Endothelial cell of umbilical vein (primary cell): ENCODE results near the gene SPNS2. TPM values are rescaled to one million over a fixed set of nuclear protein-coding genes. Genes with fewer than 3 reads are reported as not detected.

Experiments used
- BruUV-seq: library from RNA; stranded (reverse); fragments of 400-500 nt; replicated peaks from 2 replicates; lab custom pipeline; 2021; lab: Mats Ljungman, UMichigan
- CTCF ChIA-PET: fragments of 300-600, 350-600 bp; sonication (Branson Sonifier 250); formaldehyde crosslinking; loops from one replicate; lab custom pipeline; 2021; ENCODE audit warnings: antibody characterized with exemption, inconsistent platforms; lab: Charles Lee
- POLR2A ChIA-PET: fragments of 300-600, 350-600 bp; sonication (Branson Sonifier 250); formaldehyde crosslinking; loops from one replicate; lab custom pipeline; 2021; ENCODE audit warnings: antibody characterized with exemption, inconsistent platforms; lab: Charles Lee
- DNase-seq: peaks from one replicate; pipeline ENCODE4 v3.0.0-alpha.2; 2011; ENCODE audit warnings: low read depth, low spot score
- FAIRE-seq: peaks from 2 replicates; lab custom pipeline; 2011; peaks lifted over from hg19 to GRCh38; lab: Jason Lieb, UNC
- H2AFZ ChIP-seq: 2 replicates; pipeline ENCODE4 v1.6.0; 2012; ENCODE audit warnings: low read depth, low read length, control low read depth, inconsistent platforms
- H3K27ac ChIP-seq: 2 replicates; pipeline ENCODE4 v1.5.1; 2011; ENCODE audit warnings: low read depth, mild to moderate bottlenecking, control low read depth, low read length, moderate library complexity; ENCODE audit not compliant: insufficient read depth
- H3K27me3 ChIP-seq, 2 experiments: 2 replicates each; pipeline versions ENCODE4 v1.6.0 to v1.6.1; 2011; ENCODE audit warnings: low read length in 2 of 2, mixed read lengths in 1 of 2; ENCODE audit not compliant: control insufficient read depth in 2 of 2, insufficient read depth in 2 of 2
- H3K36me3 ChIP-seq, 2 experiments: 2 replicates in 1 of 2; 3 replicates in 1 of 2; pipeline ENCODE4 v1.5.1; 2011; ENCODE audit warnings: low read length in 2 of 2, mild to moderate bottlenecking in 1 of 2, moderate library complexity in 1 of 2; ENCODE audit not compliant: control insufficient read depth in 2 of 2, insufficient read depth in 2 of 2; ENCODE audit errors: extremely low read depth in 1 of 2
- H3K4me1 ChIP-seq: 3 replicates; pipeline ENCODE4 v1.5.1; 2011; ENCODE audit warnings: mild to moderate bottlenecking, low read length; ENCODE audit not compliant: control insufficient read depth, insufficient read depth; ENCODE audit errors: extremely low read depth
- H3K4me2 ChIP-seq: 2 replicates; pipeline ENCODE4 v1.6.1; 2011; ENCODE audit warnings: low read length, control low read depth, mixed read lengths; ENCODE audit not compliant: insufficient read depth
- H3K4me3 ChIP-seq, 3 experiments: fragments of 200-600 bp in 1 of 3; sonication (generic), shearing (Covaris generic) in 1 of 3; replicated peaks in 1 of 3; 2 replicates each; pipeline ENCODE4 v1.5.1; 2011 to 2016; ENCODE audit warnings: control low read depth in 3 of 3, low read length in 3 of 3, mild to moderate bottlenecking in 2 of 3, inconsistent platforms in 1 of 3, low read depth in 1 of 3, moderate library complexity in 1 of 3; ENCODE audit not compliant: insufficient read depth in 1 of 3
- H3K79me2 ChIP-seq: 2 replicates; pipeline ENCODE4 v1.6.0; 2012; ENCODE audit warnings: low read length, inconsistent platforms; ENCODE audit not compliant: control insufficient read depth, insufficient read depth
- H3K9ac ChIP-seq: replicated peaks from 2 replicates; pipeline ENCODE3; 2011; ENCODE audit warnings: low read length, control low read depth; ENCODE audit not compliant: insufficient read depth; ENCODE audit errors: extremely low read depth
- H3K9me1 ChIP-seq: replicated peaks from 3 replicates; pipeline ENCODE4 v1.6.0; 2011; ENCODE audit warnings: mild to moderate bottlenecking, low read length; ENCODE audit not compliant: control insufficient read depth, insufficient read depth; ENCODE audit errors: extremely low read depth
- H3K9me3 ChIP-seq: replicated peaks from 2 replicates; pipeline ENCODE4 v1.5.1; 2012; ENCODE audit warnings: low read length, inconsistent platforms; ENCODE audit not compliant: control insufficient read depth, insufficient read depth
- H4K20me1 ChIP-seq: replicated peaks from 2 replicates; pipeline ENCODE3; 2011; ENCODE audit warnings: mild to moderate bottlenecking, low read length; ENCODE audit not compliant: control insufficient read depth, insufficient read depth; ENCODE audit errors: extremely low read depth
- CTCF ChIP-seq, 2 donors: IDR thresholded peaks; 1 replicate in 1 of 2; 2 replicates in 1 of 2; pipeline ENCODE4 v1.5.1; 2011; ENCODE audit warnings: low read length in 2 of 2, mild to moderate bottlenecking in 2 of 2, moderate library complexity in 2 of 2, control low read depth in 1 of 2, inconsistent platforms in 1 of 2, low read depth in 1 of 2; ENCODE audit not compliant: insufficient read depth in 1 of 2; ENCODE audit errors: extremely low read depth in 1 of 2
- EZH2 ChIP-seq: IDR thresholded peaks from 2 replicates; pipeline ENCODE4 v1.6.1; 2012; ENCODE audit warnings: borderline replicate concordance, low read depth, mild to moderate bottlenecking, moderate library complexity, low read length, inconsistent platforms; ENCODE audit not compliant: severe bottlenecking
- FOS ChIP-seq: IDR thresholded peaks from 2 replicates; pipeline ENCODE4 v1.6.1; 2011; ENCODE audit warnings: mild to moderate bottlenecking, low read length, moderate library complexity, borderline replicate concordance; ENCODE audit not compliant: insufficient read depth
- GATA2 ChIP-seq: IDR thresholded peaks from 2 replicates; pipeline ENCODE4 v1.7.0; 2011; ENCODE audit warnings: low read depth, mild to moderate bottlenecking, moderate library complexity, mixed read lengths, low read length; ENCODE audit not compliant: insufficient read length, insufficient read depth
- JUN ChIP-seq: IDR thresholded peaks from 2 replicates; pipeline ENCODE4 v1.6.1; 2011; ENCODE audit warnings: borderline replicate concordance, low read depth; ENCODE audit not compliant: insufficient read length, insufficient read depth
- MAX ChIP-seq: IDR thresholded peaks from 2 replicates; pipeline ENCODE4 v1.6.1; 2011; ENCODE audit not compliant: insufficient read depth, insufficient read length
- MYC ChIP-seq: IDR thresholded peaks from one replicate; pipeline ENCODE4 v1.6.1; 2011; ENCODE audit warnings: mild to moderate bottlenecking, low read depth, low read length
- POLR2A ChIP-seq: IDR thresholded peaks from 2 replicates; pipeline ENCODE4 v1.6.1; 2012; ENCODE audit warnings: low read depth, mild to moderate bottlenecking, control low read depth, low read length
- POLR2AphosphoS5 ChIP-seq: IDR thresholded peaks from 2 replicates; pipeline ENCODE4 v1.6.1; 2012; ENCODE audit warnings: low read depth, mild to moderate bottlenecking, control low read depth, low read length, moderate library complexity; ENCODE audit not compliant: insufficient read depth
- dilution Hi-C: fragments of 300-500 bp; cut with MboI; formaldehyde crosslinking; loops from one replicate; pipeline ENCODE4 v1.15.0; 2019; ENCODE audit warnings: low sequenced_read_pairs; ENCODE audit not compliant: extremely low pct_ligation_motif_present
- intact Hi-C: fragments of 100-400 bp; cut with micrococcal nuclease; formaldehyde crosslinking; loops from one replicate; pipeline ENCODE4 v1.10.0; 2022
- polyA plus RNA-seq, 4 experiments: library from polyadenylated mRNA; depleted of rRNA in 3 of 4; stranded (reverse) in 3 of 4; unstranded in 1 of 4; fragments of >200 nt; gene quantifications; 2 replicates each; pipeline versions ENCODE4 v1.2.1 to v1.2.3, GENCODE V29; 2011 to 2012; ENCODE audit warnings: missing spikeins in 1 of 4
- total RNA-seq: library from RNA; stranded (reverse); gene quantifications from 2 replicates; pipeline ENCODE4 v1.2.3, GENCODE V29; 2021

SPNS2 gene
- total and polyA plus RNA-seq, 2 donors (not counting 3 experiments of a cell fraction or from before 2014, with no cell fraction given), result 70.2 to 77.3 TPM

GRCh38 chr17:4579678-4580077, 81.0 kb downstream of the SPNS2 start:
- intact Hi-C loops (no loop called here), dilution Hi-C loops (no loop called here)
- H3K9ac ChIP-seq, result no peak overlapping the region
- ChIA-PET CTCF (interaction anchor here (4.8 kb wide), 1 partner anchor 12 kb away, joined by 41 read pairs; no protein-coding TSS in a partner anchor), POLR2A (no interaction called here)
- H3K4me2 ChIP-seq, result no peak overlapping the region
- H3K4me3 ChIP-seq, result no peak overlapping the region
- TF ChIP-seq POLR2A (no peak), JUN (no peak), POLR2AphosphoS5 (no peak), MAX (no peak), EZH2 (no peak), CTCF (IDR thresholded peaks at IDR 0.05; ENCODE audit: extremely low read depth in 1 of 2, insufficient read depth in 1 of 2, low read depth in 1 of 2, low read length in 2 of 2) (no peak), MYC (no peak), GATA2 (no peak), FOS (no peak)
- no peaks in the 10 kb centered on the region for H3K4me1 ChIP-seq
- BruUV-seq, result no TSS peak
- no peaks in the 10 kb centered on the region for H3K9me3 ChIP-seq
- no peaks in the 10 kb centered on the region for H3K36me3 ChIP-seq
- H3K27ac ChIP-seq, result no peak overlapping the region
- DNase-seq, result no peak
- peaks cover 19 to 20% of the 10 kb centered on the region in 2 experiments for H3K27me3 ChIP-seq
- H2AFZ ChIP-seq, result no peak overlapping the region
- no peak for FAIRE-seq
- H3K79me2 ChIP-seq, result no peaks in the 10 kb centered on the region
- H4K20me1 ChIP-seq, result no peaks in the 10 kb centered on the region
- H3K9me1 ChIP-seq, result no peaks in the 10 kb centered on the region
